ENCODE results near the gene UBTF.

- TF ChIP-seq CTCF (IDR thresholded peaks at IDR 0.05) (no peak), POLR2A (IDR thresholded peaks at IDR 0.05) (no peak)
These were observed 35.1 kb upstream of the UBTF start for GRCh38 chr17:44254361-44255095.
